Pulmonary artery endothelial cell (primary cell): ENCODE measurements around the gene BRF1. TPM values are rescaled to one million over a fixed set of nuclear protein-coding genes. Genes with fewer than 3 reads are reported as not detected.
"Not testable (repeated sequence)": the region's sequence is repeated elsewhere in the genome, so short reads cannot be mapped to it uniquely, and the experiment has no call there.

Experiments
- DNase-seq: peaks from one replicate; pipeline ENCODE4 v3.0.0-alpha.2; 2011; ENCODE audit warnings: low read depth, low spot score
- total RNA-seq: library from RNA; depleted of rRNA; stranded (reverse); fragments of >200 nt; gene quantifications from 2 replicates; pipeline ENCODE4 v1.2.3, GENCODE V29; 2014

The BRF1 gene
- total RNA-seq, 1 donor from 2014 or later, result 33.1 TPM

GRCh38 chr14:105315941-105316576 lies 15.3 kb upstream of the BRF1 start:
- no peak for DNase-seq

- DNase-seq, result no peak
Observed at GRCh38 chr14:105315211-105315721, 14.5 kb upstream of the BRF1 start.

- DNase-seq, result peak; percentile 36
Observed at GRCh38 chr14:105314287-105315200, 13.7 kb upstream of the BRF1 start, which contains the start of gene PACS2. TSS of gene PACS2 (plus strand) at chr14:105314748. CDS start at chr14:105314919, 171 bp downstream.

GRCh38 chr14:105313381-105314286 lies 12.8 kb upstream of the BRF1 start:
- DNase-seq, result no peak

- DNase-seq, result no peak
Observed at GRCh38 chr14:105312973-105313372, 12.2 kb upstream of the BRF1 start.

GRCh38 chr14:105311838-105312237 lies 11.0 kb upstream of the BRF1 start:
- DNase-seq, result no peak

GRCh38 chr14:105309371-105309770 lies 8.6 kb upstream of the BRF1 start:
- DNase-seq, result no peak

- DNase-seq, result no peak
Observed at GRCh38 chr14:105307052-105307727, 6.4 kb upstream of the BRF1 start.

GRCh38 chr14:105305791-105306190 lies 5.0 kb upstream of the BRF1 start:
- no peak for DNase-seq

- DNase-seq, result no peak
Observed at GRCh38 chr14:105305345-105305744, 4.5 kb upstream of the BRF1 start.

GRCh38 chr14:105304565-105304964 lies 3.8 kb upstream of the BRF1 start:
- no peak for DNase-seq

- no peak for DNase-seq
Observed at GRCh38 chr14:105303949-105304348, 3.1 kb upstream of the BRF1 start.

GRCh38 chr14:105301915-105302249 lies 1.1 kb upstream of the BRF1 start:
- not testable (repeated sequence) for DNase-seq

- DNase-seq, result peak; percentile 63
Observed at GRCh38 chr14:105301103-105301914, 508 bp upstream of the BRF1 start.

GRCh38 chr14:105299654-105300541 lies 903 bp downstream of the BRF1 start:
- DNase-seq, result no peak

GRCh38 chr14:105297311-105297710 lies 3.5 kb downstream of the BRF1 start:
- not testable (repeated sequence) for DNase-seq

- DNase-seq, result peak; percentile 71
Observed at GRCh38 chr14:105294142-105294597, 6.6 kb downstream of the BRF1 start.

- peak; percentile 35 for DNase-seq
Observed at GRCh38 chr14:105292826-105293711, 7.7 kb downstream of the BRF1 start.
